H1 (cell line): ENCODE measurements around the gene RGP1. TPM values are rescaled to one million over a fixed set of nuclear protein-coding genes. Genes with fewer than 3 reads are reported as not detected.

Experiments used
- CTCF ChIA-PET: fragments of 300-600 bp; sonication (Branson Sonifier 250); formaldehyde crosslinking; loops from one replicate; lab custom pipeline; 2021; ENCODE audit not compliant: partially characterized antibody; lab: Charles Lee
- POLR2A ChIA-PET: fragments of 300-600 bp; sonication (Branson Sonifier 250); formaldehyde crosslinking; loops from one replicate; lab custom pipeline; 2021; ENCODE audit warnings: inconsistent platforms; ENCODE audit not compliant: partially characterized antibody; lab: Charles Lee
- DNase-seq, 2 experiments: peaks; one replicate each; pipeline versions ENCODE4 v3.0.0 to v3.0.0-alpha.2; 2010 to 2022; ENCODE audit warnings: low spot score in 2 of 2, low read depth in 1 of 2, mixed read lengths in 1 of 2
- FAIRE-seq: peaks from 2 replicates; lab custom pipeline; 2011; peaks lifted over from hg19 to GRCh38; lab: Jason Lieb, UNC
- H2AFZ ChIP-seq: 2 replicates; pipeline ENCODE4 v1.8.1; 2012; ENCODE audit warnings: low read length, inconsistent platforms
- H2AK5ac ChIP-seq: 2 replicates; pipeline ENCODE4 v1.6.1; 2013; ENCODE audit warnings: low read depth, low read length
- H2BK120ac ChIP-seq: replicated peaks from 2 replicates; pipeline ENCODE3; 2013; ENCODE audit warnings: low read depth, low read length, inconsistent platforms
- H2BK12ac ChIP-seq: 2 replicates; pipeline ENCODE4 v1.6.1; 2013; ENCODE audit warnings: low read depth, low read length
- H2BK15ac ChIP-seq: 2 replicates; pipeline ENCODE4 v1.6.1; 2013; ENCODE audit warnings: low read length
- H2BK20ac ChIP-seq: 2 replicates; pipeline ENCODE4 v1.6.1; 2013; ENCODE audit warnings: low read length
- H2BK5ac ChIP-seq: 2 replicates; pipeline ENCODE4 v1.6.1; 2013; ENCODE audit warnings: low read depth, low read length
- H3K14ac ChIP-seq: 2 replicates; pipeline ENCODE4 v1.6.1; 2013; ENCODE audit warnings: inconsistent platforms; ENCODE audit not compliant: insufficient read length
- H3K18ac ChIP-seq: 2 replicates; pipeline ENCODE4 v1.6.1; 2013; ENCODE audit warnings: low read length; ENCODE audit errors: extremely low read depth
- H3K23ac ChIP-seq: 2 replicates; pipeline ENCODE4 v1.6.1; 2013; ENCODE audit warnings: inconsistent platforms; ENCODE audit not compliant: insufficient read length
- H3K23me2 ChIP-seq: 2 replicates; pipeline ENCODE4 v1.6.1; 2013; ENCODE audit warnings: low read depth, low read length
- H3K27ac ChIP-seq: 2 replicates; pipeline ENCODE4 v1.6.1; 2011; ENCODE audit warnings: low read depth, low read length, inconsistent platforms
- H3K27me3 ChIP-seq, 4 experiments: replicated peaks in 1 of 4; 1 replicate in 1 of 4; 2 replicates in 3 of 4; pipeline versions ENCODE4 v1.6.1 to v1.8.1; 2011 to 2013; ENCODE audit warnings: low read length in 3 of 4, mild to moderate bottlenecking in 3 of 4, inconsistent platforms in 2 of 4, mixed read lengths in 2 of 4, moderate library complexity in 1 of 4; ENCODE audit not compliant: control insufficient read depth in 3 of 4, insufficient read depth in 3 of 4; ENCODE audit errors: extremely low read depth in 1 of 4
- H3K36me3 ChIP-seq, 4 experiments: 2 replicates each; pipeline versions ENCODE4 v1.6.1 to v1.8.1; 2011 to 2013; ENCODE audit warnings: mild to moderate bottlenecking in 4 of 4, low read length in 3 of 4, moderate library complexity in 2 of 4, control low read depth in 1 of 4, inconsistent platforms in 1 of 4; ENCODE audit not compliant: insufficient read depth in 4 of 4, control insufficient read depth in 2 of 4
- H3K4ac ChIP-seq: replicated peaks from 2 replicates; pipeline ENCODE3; 2013; ENCODE audit warnings: low read length, low read depth, mixed read lengths, inconsistent platforms; ENCODE audit not compliant: insufficient read length
- H3K4me1 ChIP-seq, 4 experiments: replicated peaks in 1 of 4; 1 replicate in 1 of 4; 2 replicates in 3 of 4; pipeline versions ENCODE4 v1.6.1 to v1.8.1; 2011 to 2013; ENCODE audit warnings: low read length in 3 of 4, inconsistent platforms in 2 of 4, mixed read lengths in 1 of 4; ENCODE audit not compliant: insufficient read depth in 4 of 4, control insufficient read depth in 3 of 4
- H3K4me2 ChIP-seq, 2 experiments: 2 replicates each; pipeline versions ENCODE4 v1.6.1 to v1.8.1; 2011 to 2013; ENCODE audit warnings: low read depth in 2 of 2, low read length in 2 of 2, control low read depth in 1 of 2, inconsistent platforms in 1 of 2, mild to moderate bottlenecking in 1 of 2; ENCODE audit not compliant: insufficient read depth in 1 of 2
- H3K4me3 ChIP-seq, 4 experiments: fragments of 200-600, 300-600 bp in 1 of 4; sonication (generic), shearing (Covaris generic), sonication (Bioruptor Twin) in 1 of 4; 2 replicates each; pipeline versions ENCODE4 v1.5.1 to v1.8.1; 2011 to 2016; ENCODE audit warnings: low read length in 4 of 4, low read depth in 3 of 4, control low read depth in 2 of 4, inconsistent platforms in 2 of 4, mild to moderate bottlenecking in 2 of 4, mixed read lengths in 1 of 4, moderate library complexity in 1 of 4; ENCODE audit not compliant: insufficient read depth in 2 of 4; ENCODE audit errors: extremely low read depth in 1 of 4
- H3K56ac ChIP-seq: replicated peaks from 2 replicates; pipeline ENCODE3; 2013; ENCODE audit warnings: low read depth, mild to moderate bottlenecking, mixed read lengths, low read length, inconsistent platforms; ENCODE audit not compliant: insufficient read length
- H3K79me1 ChIP-seq: 2 replicates; pipeline ENCODE4 v1.6.1; 2013; ENCODE audit warnings: low read depth, low read length, control low read depth
- H3K79me2 ChIP-seq, 2 experiments: 2 replicates each; pipeline versions ENCODE4 v1.6.1 to v1.8.1; 2012 to 2013; ENCODE audit warnings: low read length in 2 of 2, mild to moderate bottlenecking in 2 of 2, inconsistent platforms in 1 of 2; ENCODE audit not compliant: insufficient read depth in 2 of 2, control insufficient read depth in 1 of 2
- H3K9ac ChIP-seq, 4 experiments: replicated peaks in 1 of 4; 1 replicate in 1 of 4; 2 replicates in 3 of 4; pipeline versions ENCODE4 v1.6.1 to v1.8.1; 2011 to 2013; ENCODE audit warnings: low read depth in 3 of 4, low read length in 3 of 4, control low read depth in 2 of 4, mild to moderate bottlenecking in 2 of 4, moderate library complexity in 2 of 4, inconsistent platforms in 1 of 4; ENCODE audit errors: extremely low read depth in 1 of 4
- H3K9me3 ChIP-seq, 2 experiments: 2 replicates each; pipeline versions ENCODE4 v1.6.1 to v1.8.1; 2012 to 2013; ENCODE audit warnings: mild to moderate bottlenecking in 2 of 2, moderate library complexity in 2 of 2, control low read depth in 1 of 2, inconsistent platforms in 1 of 2, low read depth in 1 of 2, low read length in 1 of 2, mixed read lengths in 1 of 2; ENCODE audit not compliant: insufficient read depth in 2 of 2
- H4K20me1 ChIP-seq, 2 experiments: replicated peaks in 1 of 2; 2 replicates each; pipeline versions ENCODE3 to v1.8.1; 2011 to 2013; ENCODE audit warnings: inconsistent platforms in 2 of 2, low read length in 2 of 2, mild to moderate bottlenecking in 1 of 2; ENCODE audit not compliant: insufficient read depth in 2 of 2, control insufficient read depth in 1 of 2
- H4K5ac ChIP-seq: 2 replicates; pipeline ENCODE4 v1.6.1; 2013; ENCODE audit warnings: low read length, low read depth, mixed read lengths, inconsistent platforms; ENCODE audit not compliant: insufficient read length
- H4K8ac ChIP-seq: 2 replicates; pipeline ENCODE4 v1.8.0; 2013; ENCODE audit warnings: mild to moderate bottlenecking, moderate library complexity, low read length, inconsistent platforms; ENCODE audit not compliant: insufficient read depth; ENCODE audit errors: extremely low read depth
- H4K91ac ChIP-seq: replicated peaks from 2 replicates; pipeline ENCODE3; 2013; ENCODE audit warnings: low read length, mixed read lengths, inconsistent platforms; ENCODE audit not compliant: insufficient read length
- CTCF ChIP-seq, 3 experiments: IDR thresholded peaks; 1 replicate in 2 of 3; 2 replicates in 1 of 3; pipeline versions ENCODE4 v1.5.1 to v1.6.1; 2011; ENCODE audit warnings: low read length in 3 of 3, mild to moderate bottlenecking in 3 of 3, inconsistent platforms in 2 of 3, low read depth in 1 of 3, moderate library complexity in 1 of 3; ENCODE audit not compliant: insufficient read depth in 1 of 3; ENCODE audit errors: control extremely low read depth in 1 of 3
- EP300 ChIP-seq, 2 experiments: IDR thresholded peaks; 1 replicate in 1 of 2; 2 replicates in 1 of 2; pipeline ENCODE4 v1.6.1; 2011 to 2012; ENCODE audit warnings: low read depth in 2 of 2, low read length in 2 of 2, mild to moderate bottlenecking in 2 of 2, borderline replicate concordance in 1 of 2, inconsistent platforms in 1 of 2, moderate library complexity in 1 of 2
- KDM5A ChIP-seq: fragments of 200-600 bp; IDR thresholded peaks from 2 replicates; pipeline ENCODE4 v1.7.1; 2012; ENCODE audit warnings: mild to moderate bottlenecking, low read length, inconsistent platforms, mixed read lengths
- MAX ChIP-seq: IDR thresholded peaks from 2 replicates; pipeline ENCODE4 v1.6.1; 2012; ENCODE audit warnings: inconsistent platforms
- PHF8 ChIP-seq: fragments of 200-600 bp; sonication (generic); conservative IDR thresholded peaks from 2 replicates; pipeline ENCODE4 v1.7.1; 2012; ENCODE audit warnings: low read depth, mild to moderate bottlenecking, inconsistent platforms, low read length, moderate library complexity
- SP1 ChIP-seq: IDR thresholded peaks from 2 replicates; pipeline ENCODE4 v1.6.1; 2011; ENCODE audit warnings: low read depth, low read length
- TAF7 ChIP-seq: optimal IDR thresholded peaks from 2 replicates; pipeline ENCODE3; 2011; ENCODE audit warnings: low read depth, mild to moderate bottlenecking, inconsistent platforms, low read length, moderate library complexity, borderline replicate concordance
- TCF12 ChIP-seq: IDR thresholded peaks from 2 replicates; pipeline ENCODE4 v1.6.1; 2011; ENCODE audit warnings: low read depth, mild to moderate bottlenecking, low read length
- WGBS, 2 experiments: shearing (Covaris generic) in 1 of 2; methylation state at CpG; one replicate each; pipeline versions ENCODE4 v1.1.6 to v1.1.7; 2013 to 2015; ENCODE audit warnings: low lambda C conversion rate in 2 of 2, mixed read lengths in 2 of 2, inconsistent platforms in 1 of 2, low coverage in 1 of 2, missing lambda C conversion rate in 1 of 2; ENCODE audit not compliant: insufficient replicate concordance in 2 of 2, insufficient coverage in 1 of 2, insufficient read length in 1 of 2; ENCODE audit errors: extremely low coverage in 1 of 2, missing lambda C conversion rate in 1 of 2; 5-methylcytosine and 5-hydroxymethylcytosine counted together
- polyA plus RNA-seq, 7 experiments: library from polyadenylated mRNA; depleted of rRNA in 3 of 7; stranded (reverse) in 5 of 7; unstranded in 2 of 7; fragments of >200 nt in 5 of 7; fragments of 200-250 nt in 2 of 7; gene quantifications; 1 replicate in 5 of 7; 2 replicates in 1 of 7; 4 replicates in 1 of 7; pipeline versions ENCODE4 v1.2.1 to v1.2.3, GENCODE V29; 2011 to 2013; ENCODE audit warnings: missing spikeins in 2 of 7, mixed read lengths in 2 of 7
- total RNA-seq: library from RNA; stranded (reverse); fragmentation: NEBNext Ultra II Directional; extraction: Animal tissue kit (Norgen Biotek cat#: 25700); gene quantifications from 2 replicates; pipeline ENCODE4 v1.2.1, GENCODE V29; 2021

Gene RGP1
- total and polyA plus RNA-seq, 2 of the 8 experiments (the other 6 are each of a cell fraction or from before 2014, with no cell fraction given) = 11.8 to 22.7 TPM

DNA sequence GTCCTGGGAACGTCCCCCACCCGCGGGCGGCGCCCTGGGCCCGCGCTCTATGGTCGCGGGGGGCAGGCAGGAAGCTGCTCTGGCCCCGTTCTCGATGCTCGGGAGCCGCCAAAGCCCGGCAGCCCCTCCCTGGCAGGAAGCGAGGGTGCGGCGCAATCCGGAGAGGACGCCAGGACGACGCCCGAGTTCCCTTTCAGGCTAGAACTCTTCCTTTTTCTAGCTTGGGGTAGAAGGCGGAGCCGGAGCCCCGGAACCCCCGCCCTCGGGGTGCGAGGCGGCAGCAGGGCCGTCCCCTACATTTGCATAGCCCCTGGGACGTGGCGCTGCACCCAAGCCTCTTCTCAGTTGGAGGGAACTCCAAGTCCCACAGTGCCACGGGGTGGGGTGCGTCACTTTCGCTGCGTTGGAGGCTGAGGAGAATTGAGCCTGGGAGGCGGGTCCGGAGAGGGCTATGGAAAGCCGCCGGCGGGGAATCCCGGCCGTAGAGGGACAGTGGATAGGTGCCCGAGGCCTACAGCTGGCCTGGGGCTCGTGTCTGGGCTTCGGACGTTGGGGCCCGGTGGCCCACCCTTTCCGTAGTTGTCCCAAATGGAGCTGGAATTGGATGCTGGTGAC is 16.8 kb upstream of the RGP1 start, which contains the start of the genes CREB3 and TLN1:
CREB3 (plus strand) TSS at position 482 of the 615 bp plus-strand sequence; CDS start at position 589, 107 bp downstream.
TLN1 (minus strand) TSS at position 11 of the 615 bp plus-strand sequence. CDS start 6,501 bp downstream, outside the sequence.
- H3K4me1 ChIP-seq = peaks cover 21 to 42% (median 26%) of the 10 kb centered on the region in 4 experiments
- no peak within 1 kb of the TSS for H3K23ac ChIP-seq
- H2BK15ac ChIP-seq = no peak within 1 kb of the TSS; the same call in 1 of the 2 replicates
- peaks cover 2 to 47% of the 10 kb centered on the region in 2 experiments for H3K79me2 ChIP-seq
- H3K4me3 ChIP-seq = peak within 1 kb of the TSS; percentile 79 to 96 (median 90)
- FAIRE-seq (no peak), DNase-seq (peak; percentile 90 to 94)
- H4K91ac ChIP-seq = no peak within 1 kb of the TSS
- no peaks in the 10 kb centered on the region for H3K9me3 ChIP-seq
- 0% methylated on average over 31 of the region's 49 CpGs; no CpG with 5 or more reads in 1 of the 2 experiments for WGBS, 2 experiments
- peak within 1 kb of the TSS; percentile 23 for H4K5ac ChIP-seq
- H3K79me1 ChIP-seq = peaks cover 13% of the 10 kb centered on the region
- H4K8ac ChIP-seq = peak within 1 kb of the TSS; percentile 82
- peak within 1 kb of the TSS; percentile 71 for H3K56ac ChIP-seq
- peak within 1 kb of the TSS; percentile 28; the same call in 1 of the 2 replicates for H3K18ac ChIP-seq
- no peak within 1 kb of the TSS for H2AK5ac ChIP-seq
- peaks cover 15% of the 10 kb centered on the region; the same call in 1 of the 2 replicates for H3K23me2 ChIP-seq
- ChIA-PET POLR2A (interaction anchor here (0.5 to 11.1 kb wide), 28 partner anchors 9 to 1077 kb away, joined by 3 to 158 read pairs (median 4); partner anchors contain the start of genes ARHGEF39, CCDC107, GBA2 and HINT2), CTCF (interaction anchor here (0.8 to 16.0 kb wide), 21 partner anchors 9 to 291 kb away, joined by 3 to 198 read pairs (median 4); partner anchors contain the start of genes ARHGEF39, CCDC107, GBA2 and MSMP)
- peak within 1 kb of the TSS; percentile 59 to 85 (median 68) for H3K9ac ChIP-seq
- H2BK20ac ChIP-seq = no peak within 1 kb of the TSS
- peak within 1 kb of the TSS; percentile 92 to 94 for H3K4me2 ChIP-seq
- H4K20me1 ChIP-seq = peaks cover 2 to 9% of the 10 kb centered on the region in 2 experiments
- H2BK5ac ChIP-seq = peak within 1 kb of the TSS; percentile 67; the same call in 1 of the 2 replicates
- peaks cover 4 to 23% (median 14%) of the 10 kb centered on the region in 4 experiments for H3K36me3 ChIP-seq
- H2BK12ac ChIP-seq = no peak within 1 kb of the TSS
- H3K4ac ChIP-seq = peak within 1 kb of the TSS; percentile 12
- H3K14ac ChIP-seq = no peak within 1 kb of the TSS
- H2AFZ ChIP-seq = peak within 1 kb of the TSS; percentile 60
- H2BK120ac ChIP-seq = no peak within 1 kb of the TSS
- peak within 1 kb of the TSS; percentile 55 for H3K27ac ChIP-seq
- H3K27me3 ChIP-seq = no peaks in the 10 kb centered on the region
- TF ChIP-seq TCF12 (no peak), SP1 (peak; percentile 68; the same call in 1 of the 2 replicates), EP300 (IDR thresholded peaks at IDR 0.05; ENCODE audit: borderline replicate concordance in 1 of 2, low read depth in 2 of 2, low read length in 2 of 2) (0 out of 3 replicates have a peak, but pooled peaks of 1 of the 2 experiments have one; percentile 7), MAX (peak; percentile 22), KDM5A (no peak), PHF8 (peak; percentile 85), TAF7 (peak; percentile 73), CTCF (IDR thresholded peaks at IDR 0.05; ENCODE audit: control extremely low read depth in 1 of 3, insufficient read depth in 1 of 3, low read depth in 1 of 3, low read length in 3 of 3) (0 out of 4 replicates have a peak, but pooled peaks of 1 of the 3 experiments have one; percentile 11)
